ENCODE measurements around the gene SYT9. TPM values are rescaled to one million over a fixed set of nuclear protein-coding genes. Genes with fewer than 3 reads are reported as not detected.

The SYT9 gene
- total RNA-seq, 1 donor from 2014 or later: 0.21 TPM

DNA sequence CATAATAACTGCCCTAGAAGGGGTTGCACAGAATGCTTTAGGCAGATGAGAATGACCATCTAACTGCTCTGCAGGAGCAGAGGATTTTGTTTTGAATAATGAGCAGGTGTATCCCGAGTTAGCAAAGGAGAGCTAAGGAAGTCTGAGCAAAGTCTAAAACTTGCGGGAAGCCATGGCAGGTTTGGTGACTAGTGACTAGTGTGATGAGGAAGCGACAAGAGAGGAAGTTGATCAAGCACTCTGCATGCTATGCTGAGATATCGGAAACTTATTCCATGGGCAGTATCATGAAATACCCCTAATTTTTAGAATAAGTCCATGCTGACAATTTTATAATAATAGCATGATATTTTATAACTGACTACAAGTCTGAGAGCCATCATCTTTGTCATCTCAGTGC lies 246.5 kb downstream of the SYT9 start:
- H3K27ac Mint-ChIP-seq (ENCODE audit: unreplicated experiment): no peak overlapping the region
- H3K4me3 Mint-ChIP-seq (ENCODE audit: unreplicated experiment): no peak overlapping the region

DNA sequence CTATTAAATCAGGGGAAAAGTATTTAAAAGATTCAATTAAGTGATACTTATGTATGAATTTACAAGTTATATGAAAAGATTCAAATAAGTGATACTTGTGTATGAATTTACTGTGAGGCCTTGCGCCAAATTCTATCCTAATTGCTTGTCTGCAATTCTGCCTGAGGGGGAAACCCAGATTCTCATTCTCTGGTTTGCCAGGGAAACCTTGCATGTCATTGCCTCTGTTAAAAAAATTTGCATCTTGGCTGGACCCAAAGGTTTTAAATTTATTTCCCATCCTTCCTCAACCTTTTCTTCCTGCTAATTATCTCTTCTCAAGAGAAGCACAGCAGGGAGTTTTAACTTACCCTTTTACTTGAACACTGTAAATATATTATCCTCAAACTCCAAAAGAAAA lies 247.4 kb downstream of the SYT9 start:
- H3K27me3 Mint-ChIP-seq (ENCODE audit: unreplicated experiment): no peaks in the 10 kb centered on the region
- H3K36me3 Mint-ChIP-seq (ENCODE audit: low read depth, unreplicated experiment): no peaks in the 10 kb centered on the region
- H3K27ac Mint-ChIP-seq (ENCODE audit: unreplicated experiment): no peak overlapping the region
- no peaks in the 10 kb centered on the region for H3K9me3 Mint-ChIP-seq (ENCODE audit: unreplicated experiment)
- DNase-seq (ENCODE audit: low spot score): no peak
- H3K4me3 Mint-ChIP-seq (ENCODE audit: unreplicated experiment): no peak overlapping the region
- TF ChIP-seq, protein P1, sequence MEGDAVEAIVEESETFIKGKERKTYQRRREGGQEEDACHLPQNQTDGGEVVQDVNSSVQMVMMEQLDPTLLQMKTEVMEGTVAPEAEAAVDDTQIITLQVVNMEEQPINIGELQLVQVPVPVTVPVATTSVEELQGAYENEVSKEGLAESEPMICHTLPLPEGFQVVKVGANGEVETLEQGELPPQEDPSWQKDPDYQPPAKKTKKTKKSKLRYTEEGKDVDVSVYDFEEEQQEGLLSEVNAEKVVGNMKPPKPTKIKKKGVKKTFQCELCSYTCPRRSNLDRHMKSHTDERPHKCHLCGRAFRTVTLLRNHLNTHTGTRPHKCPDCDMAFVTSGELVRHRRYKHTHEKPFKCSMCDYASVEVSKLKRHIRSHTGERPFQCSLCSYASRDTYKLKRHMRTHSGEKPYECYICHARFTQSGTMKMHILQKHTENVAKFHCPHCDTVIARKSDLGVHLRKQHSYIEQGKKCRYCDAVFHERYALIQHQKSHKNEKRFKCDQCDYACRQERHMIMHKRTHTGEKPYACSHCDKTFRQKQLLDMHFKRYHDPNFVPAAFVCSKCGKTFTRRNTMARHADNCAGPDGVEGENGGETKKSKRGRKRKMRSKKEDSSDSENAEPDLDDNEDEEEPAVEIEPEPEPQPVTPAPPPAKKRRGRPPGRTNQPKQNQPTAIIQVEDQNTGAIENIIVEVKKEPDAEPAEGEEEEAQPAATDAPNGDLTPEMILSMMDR (IDR thresholded peaks at IDR 0.05; ENCODE audit: unreplicated experiment): no peak
- H3K4me1 Mint-ChIP-seq (ENCODE audit: unreplicated experiment): no peaks in the 10 kb centered on the region

More for the DNA sequence above, 246.5 kb downstream of the SYT9 start:
- Mint-ChIP-seq H3K36me3 (ENCODE audit: low read depth, unreplicated experiment) (no peaks in the 10 kb centered on the region), H3K4me1 (ENCODE audit: unreplicated experiment) (no peaks in the 10 kb centered on the region), H3K9me3 (ENCODE audit: unreplicated experiment) (no peaks in the 10 kb centered on the region), H3K27me3 (ENCODE audit: unreplicated experiment) (no peaks in the 10 kb centered on the region)
- TF ChIP-seq, protein P1 (IDR thresholded peaks at IDR 0.05; ENCODE audit: unreplicated experiment): no peak
- no peak for DNase-seq (ENCODE audit: low spot score)

DNA sequence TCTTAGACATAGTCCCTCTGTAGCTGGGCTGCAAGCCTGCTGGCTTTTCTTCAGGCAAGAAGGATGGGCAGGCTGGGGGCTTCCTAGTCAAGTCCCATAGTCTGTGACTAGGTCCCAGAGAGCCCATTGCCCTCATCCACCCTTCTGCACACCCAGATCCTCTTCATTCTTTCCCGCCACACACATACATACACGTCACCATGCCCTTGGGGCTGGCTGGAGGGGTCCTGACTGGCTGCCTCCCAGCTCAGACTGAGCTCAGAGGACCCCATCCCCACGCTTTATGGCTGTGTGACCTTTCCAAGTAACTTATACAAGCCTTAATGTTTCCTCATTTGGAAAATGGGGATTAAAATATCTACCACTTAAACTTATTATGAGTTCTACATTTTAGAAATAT lies 248.5 kb downstream of the SYT9 start:
- Mint-ChIP-seq H3K36me3 (ENCODE audit: low read depth, unreplicated experiment) (no peaks in the 10 kb centered on the region), H3K4me1 (ENCODE audit: unreplicated experiment) (no peaks in the 10 kb centered on the region), H3K27ac (ENCODE audit: unreplicated experiment) (no peak overlapping the region), H3K4me3 (ENCODE audit: unreplicated experiment) (no peak overlapping the region), H3K9me3 (ENCODE audit: unreplicated experiment) (no peaks in the 10 kb centered on the region), H3K27me3 (ENCODE audit: unreplicated experiment) (no peaks in the 10 kb centered on the region)
- no peak for DNase-seq (ENCODE audit: low spot score)
- TF ChIP-seq, protein P1 (IDR thresholded peaks at IDR 0.05; ENCODE audit: unreplicated experiment): no peak

DNA sequence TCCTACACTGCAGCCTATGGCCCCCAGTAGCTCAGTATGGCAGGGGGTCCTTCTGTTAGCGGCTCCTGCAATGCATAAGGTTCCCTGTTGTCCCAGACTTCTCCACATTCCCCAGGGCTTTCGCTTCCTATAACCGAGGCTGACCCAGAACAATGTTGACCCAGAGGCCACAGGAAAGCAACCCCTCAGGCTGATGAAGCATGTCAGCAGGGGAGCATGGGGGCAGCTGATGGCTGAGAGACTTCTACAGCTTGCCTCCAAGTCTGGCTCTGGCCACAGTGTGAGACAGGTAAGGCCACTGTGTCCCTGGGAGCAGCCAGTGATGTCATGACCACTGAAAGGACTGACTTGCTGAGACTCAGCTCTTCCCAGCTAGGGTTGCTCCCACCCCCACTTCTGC lies 249.5 kb downstream of the SYT9 start:
- no peaks in the 10 kb centered on the region for H3K36me3 Mint-ChIP-seq (ENCODE audit: low read depth, unreplicated experiment)
- H3K4me1 Mint-ChIP-seq (ENCODE audit: unreplicated experiment): no peaks in the 10 kb centered on the region
- H3K4me3 Mint-ChIP-seq (ENCODE audit: unreplicated experiment): no peak overlapping the region
- H3K27me3 Mint-ChIP-seq (ENCODE audit: unreplicated experiment): peaks cover 2% of the 10 kb centered on the region
- H3K27ac Mint-ChIP-seq (ENCODE audit: unreplicated experiment): no peak overlapping the region
- DNase-seq (ENCODE audit: low spot score): no peak
- H3K9me3 Mint-ChIP-seq (ENCODE audit: unreplicated experiment): no peaks in the 10 kb centered on the region
- TF ChIP-seq, protein P1 (IDR thresholded peaks at IDR 0.05; ENCODE audit: unreplicated experiment): no peak

DNA sequence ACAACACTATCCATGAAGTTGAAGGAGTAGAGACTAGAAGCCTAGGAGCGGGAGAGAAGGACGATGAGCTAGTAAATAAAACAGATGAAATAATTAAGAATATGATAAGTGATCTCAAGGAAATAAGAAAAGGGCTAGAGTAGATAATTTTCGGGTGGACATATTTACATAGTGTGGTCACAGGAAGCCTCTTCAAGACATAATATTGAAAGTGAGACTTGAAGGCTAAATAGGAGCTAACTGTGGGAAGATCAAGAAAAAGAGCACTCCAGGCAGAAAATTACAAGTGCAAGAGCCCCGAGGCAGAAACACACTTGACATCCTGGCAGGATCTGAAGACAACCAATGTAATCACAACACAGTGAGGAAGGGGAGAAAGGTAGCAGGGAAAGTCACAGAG lies 250.2 kb downstream of the SYT9 start:
- Mint-ChIP-seq H3K4me1 (ENCODE audit: unreplicated experiment) (no peaks in the 10 kb centered on the region), H3K4me3 (ENCODE audit: unreplicated experiment) (no peak overlapping the region), H3K36me3 (ENCODE audit: low read depth, unreplicated experiment) (no peaks in the 10 kb centered on the region), H3K27ac (ENCODE audit: unreplicated experiment) (no peak overlapping the region), H3K9me3 (ENCODE audit: unreplicated experiment) (no peaks in the 10 kb centered on the region), H3K27me3 (ENCODE audit: unreplicated experiment) (peaks cover 2% of the 10 kb centered on the region)
- no peak for DNase-seq (ENCODE audit: low spot score)
- TF ChIP-seq, protein P1 (IDR thresholded peaks at IDR 0.05; ENCODE audit: unreplicated experiment): no peak
